Retinal pigment epithelial cell (primary cell): ENCODE measurements around the gene BAHCC1.

Experiments used
- DNase-seq: peaks from one replicate; pipeline ENCODE4 v3.0.0-alpha.2; 2010; ENCODE audit warnings: low read depth
- H3K4me3 ChIP-seq: 2 replicates; pipeline ENCODE4 v1.5.1; 2011; ENCODE audit warnings: mild to moderate bottlenecking, low read length, control low read depth, moderate library complexity
- CTCF ChIP-seq: conservative IDR thresholded peaks from 2 replicates; pipeline ENCODE4 v1.5.1; 2011; ENCODE audit warnings: low read depth, low read length, control low read depth, inconsistent platforms

Gene BAHCC1

GRCh38 chr17:81393684-81394376 lies 1.4 kb upstream of the BAHCC1 start:
- H3K4me3 ChIP-seq, result peak overlapping the region; percentile 54
- peak; percentile 97 for DNase-seq
- TF ChIP-seq CTCF, result no peak

- no peak for DNase-seq
- TF ChIP-seq CTCF, result no peak
- H3K4me3 ChIP-seq, result peak overlapping the region; percentile 42
Measured at GRCh38 chr17:81394377-81394920, 808 bp upstream of the BAHCC1 start.

GRCh38 chr17:81395600-81396277 lies 482 bp downstream of the BAHCC1 start:
- DNase-seq, result no peak
- no peak for TF ChIP-seq CTCF
- H3K4me3 ChIP-seq, result peak overlapping the region; percentile 71

GRCh38 chr17:81396278-81396721 lies 1.0 kb downstream of the BAHCC1 start:
- TF ChIP-seq CTCF, result no peak
- H3K4me3 ChIP-seq, result peak overlapping the region; percentile 71
- no peak for DNase-seq

GRCh38 chr17:81396722-81397313 lies 1.6 kb downstream of the BAHCC1 start:
- no peak for TF ChIP-seq CTCF
- DNase-seq, result no peak
- H3K4me3 ChIP-seq, result peak overlapping the region; percentile 71

GRCh38 chr17:81397314-81398175 lies 2.3 kb downstream of the BAHCC1 start:
- H3K4me3 ChIP-seq, result peak overlapping the region; percentile 71
- peak; percentile 22 for TF ChIP-seq CTCF
- no peak for DNase-seq
